ENCODE measurements around the gene ZNF326. TPM values are rescaled to one million over a fixed set of nuclear protein-coding genes. Genes with fewer than 3 reads are reported as not detected.

ZNF326 gene
- total RNA-seq, 1 experiment from 2014 or later: 19.3 TPM

DNA sequence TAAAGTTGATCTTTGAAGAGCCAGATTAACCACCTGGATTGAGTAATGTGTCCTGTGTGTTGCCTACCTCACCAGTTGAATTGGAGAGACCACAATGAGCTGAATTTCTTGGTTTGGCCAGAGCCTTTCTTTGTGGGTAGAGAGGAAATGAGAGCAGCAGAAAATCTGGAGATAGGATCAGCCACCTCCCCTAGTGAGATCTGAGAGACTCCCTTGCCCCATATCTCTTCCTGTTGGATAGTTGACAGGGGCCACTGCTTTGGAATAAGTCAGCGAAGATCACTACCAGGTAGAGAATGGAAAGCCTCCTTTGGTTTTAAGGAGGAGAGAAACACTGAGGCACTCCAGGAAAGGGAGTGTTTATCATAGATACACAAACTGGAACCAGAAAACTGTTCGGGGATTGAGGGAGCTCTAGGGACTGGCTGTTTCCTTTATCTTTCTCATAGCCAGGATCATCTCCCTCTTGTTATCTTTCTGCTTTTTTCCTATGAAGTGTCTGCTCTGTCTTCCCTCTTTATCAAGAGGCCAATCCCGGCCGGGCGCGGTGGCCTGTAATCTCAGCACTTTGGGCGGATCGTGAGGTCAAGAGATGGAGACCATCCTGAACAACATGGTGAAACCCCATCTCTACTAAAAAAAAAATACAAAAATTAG, 21.3 kb upstream of the ZNF326 start:
- H3K27ac ChIP-seq (ENCODE audit: low read depth, low read length): no peak overlapping the region
- POLR2A ChIA-PET: no interaction called here
- no peak for TF ChIP-seq ZFX (IDR thresholded peaks at IDR 0.05)
- TF ChIP-seq POLR2A (IDR thresholded peaks at IDR 0.05; ENCODE audit: borderline replicate concordance, extremely low read depth, insufficient read depth, insufficient read length): no peak
- TF ChIP-seq CEBPB (IDR thresholded peaks at IDR 0.05; ENCODE audit: low read depth): no peak
- no peak for TF ChIP-seq SIN3A (IDR thresholded peaks at IDR 0.05; ENCODE audit: low read depth)
- TF ChIP-seq FOSL1 (IDR thresholded peaks at IDR 0.05; ENCODE audit: low read depth): no peak
- TF ChIP-seq REST (IDR thresholded peaks at IDR 0.05; ENCODE audit: low read depth): no peak
- TF ChIP-seq YY1 (IDR thresholded peaks at IDR 0.05; ENCODE audit: extremely low read depth, insufficient replicate concordance, low read depth, low read length): no peak
- no peak for TF ChIP-seq EZH2phosphoT487 (IDR thresholded peaks at IDR 0.05; ENCODE audit: borderline replicate concordance)
- TF ChIP-seq ZBTB33 (IDR thresholded peaks at IDR 0.05; ENCODE audit: extremely low read depth, insufficient replicate concordance, low read length): no peak
- TF ChIP-seq ELF1 (IDR thresholded peaks at IDR 0.05; ENCODE audit: borderline replicate concordance, low read depth): no peak
- CTCF ChIA-PET: no interaction called here
- H3K4me2 ChIP-seq (ENCODE audit: low read length): no peak overlapping the region
- no peaks in the 10 kb centered on the region for H3K36me3 ChIP-seq (ENCODE audit: control insufficient read depth in 1 of 2, insufficient read depth in 2 of 2, low read length in 2 of 2)
- H3K9ac ChIP-seq (ENCODE audit: low read length): no peak overlapping the region
- H3K79me2 ChIP-seq (ENCODE audit: insufficient read depth, low read length): no peaks in the 10 kb centered on the region
- H3K4me1 ChIP-seq (ENCODE audit: control insufficient read depth in 1 of 2, insufficient read depth in 2 of 2, low read length in 2 of 2): no peaks in the 10 kb centered on the region; a peak in 1 of 4 replicates
- DNase-seq (ENCODE audit: low read depth, low spot score): no peak
- ATAC-seq: no peak
- no peaks in the 10 kb centered on the region for H3K9me3 ChIP-seq (ENCODE audit: control insufficient read depth in 1 of 2, insufficient read depth in 1 of 2, low read depth in 1 of 2, low read length in 2 of 2)
- no TSS peak for BruUV-seq (replicated peaks)
- no peaks in the 10 kb centered on the region for H4K20me1 ChIP-seq (ENCODE audit: insufficient read depth)
- no peak overlapping the region for H3K4me3 ChIP-seq (replicated peaks in 1 of 2; ENCODE audit: low read depth in 1 of 2, low read length in 2 of 2)
- intact Hi-C loops (cut with micrococcal nuclease): loop anchor here (10.0 kb wide), 1 partner anchor 349 kb away; no protein-coding TSS in a partner anchor
- H2AFZ ChIP-seq (ENCODE audit: low read depth, low read length, poor library complexity, severe bottlenecking): no peak overlapping the region
- H3K27me3 ChIP-seq (ENCODE audit: insufficient read depth, low read length): no peaks in the 10 kb centered on the region
- RAD21 ChIA-PET (ENCODE audit: low non-redundant PET in 1 of 2, low total read pairs in 2 of 2, uncharacterized antibody in 2 of 2, unreplicated experiment in 2 of 2): no interaction called here
- H3K9me2 ChIP-seq (ENCODE audit: insufficient read depth): no peaks in the 10 kb centered on the region

All from HCT116 (cell line).